ENCODE measurements around the gene TAS2R39.

The TAS2R39 gene

DNA sequence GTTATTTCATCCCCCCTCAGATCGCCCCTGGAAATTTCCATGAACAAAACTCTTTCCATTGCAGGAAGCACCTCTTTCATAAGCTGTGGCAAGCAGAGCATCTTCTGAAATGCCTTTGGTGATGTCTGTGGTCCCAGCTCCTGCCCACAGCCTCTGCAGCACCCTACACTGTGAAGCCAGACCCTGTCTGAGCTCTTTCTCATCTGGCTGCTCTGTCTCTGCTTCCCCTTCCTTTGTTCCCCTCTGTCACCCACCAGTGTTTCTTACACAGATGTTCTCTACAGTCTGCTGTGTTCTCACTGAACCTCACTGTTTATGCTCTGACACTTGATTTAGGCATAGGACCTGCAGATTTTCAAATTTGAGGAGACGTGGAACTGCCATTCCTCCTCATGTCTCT is 1.9 kb upstream of the TAS2R39 start:
- no peak overlapping the region for H3K4me3 ChIP-seq (ENCODE audit: low read depth, low read length, poor library complexity, severe bottlenecking)
- H3K27ac ChIP-seq (ENCODE audit: low read depth, low read length, poor library complexity, severe bottlenecking): no peak overlapping the region
- no peaks in the 10 kb centered on the region for H3K4me1 ChIP-seq (ENCODE audit: insufficient read depth, low read length, severe bottlenecking)
- TF ChIP-seq, protein P1, sequence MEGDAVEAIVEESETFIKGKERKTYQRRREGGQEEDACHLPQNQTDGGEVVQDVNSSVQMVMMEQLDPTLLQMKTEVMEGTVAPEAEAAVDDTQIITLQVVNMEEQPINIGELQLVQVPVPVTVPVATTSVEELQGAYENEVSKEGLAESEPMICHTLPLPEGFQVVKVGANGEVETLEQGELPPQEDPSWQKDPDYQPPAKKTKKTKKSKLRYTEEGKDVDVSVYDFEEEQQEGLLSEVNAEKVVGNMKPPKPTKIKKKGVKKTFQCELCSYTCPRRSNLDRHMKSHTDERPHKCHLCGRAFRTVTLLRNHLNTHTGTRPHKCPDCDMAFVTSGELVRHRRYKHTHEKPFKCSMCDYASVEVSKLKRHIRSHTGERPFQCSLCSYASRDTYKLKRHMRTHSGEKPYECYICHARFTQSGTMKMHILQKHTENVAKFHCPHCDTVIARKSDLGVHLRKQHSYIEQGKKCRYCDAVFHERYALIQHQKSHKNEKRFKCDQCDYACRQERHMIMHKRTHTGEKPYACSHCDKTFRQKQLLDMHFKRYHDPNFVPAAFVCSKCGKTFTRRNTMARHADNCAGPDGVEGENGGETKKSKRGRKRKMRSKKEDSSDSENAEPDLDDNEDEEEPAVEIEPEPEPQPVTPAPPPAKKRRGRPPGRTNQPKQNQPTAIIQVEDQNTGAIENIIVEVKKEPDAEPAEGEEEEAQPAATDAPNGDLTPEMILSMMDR (IDR thresholded peaks at IDR 0.05; ENCODE audit: low read length): no peak
- TF ChIP-seq EZH2 (IDR thresholded peaks at IDR 0.05; ENCODE audit: borderline replicate concordance, low read length): no peak
- H3K36me3 ChIP-seq (ENCODE audit: insufficient read depth, low read length): no peaks in the 10 kb centered on the region
- no peaks in the 10 kb centered on the region; the same call in 1 of the 2 replicates for H4K20me1 ChIP-seq (ENCODE audit: insufficient read depth, low read length)
- no peaks in the 10 kb centered on the region for H3F3A ChIP-seq (ENCODE audit: insufficient read depth, low read length)
- 0 out of 2 replicates have a peak, but pooled peaks cover 7% of the 10 kb centered on the region for H3K9me3 ChIP-seq (ENCODE audit: low read length)
- no peak overlapping the region for H3K9ac ChIP-seq (ENCODE audit: low read length)
- no peak overlapping the region for H2AFZ ChIP-seq (ENCODE audit: low read length)
- no peak overlapping the region for H3K4me2 ChIP-seq (ENCODE audit: low read length)
- 0 out of 2 replicates have a peak, but pooled peaks cover 2% of the 10 kb centered on the region for H3K9me2 ChIP-seq (ENCODE audit: low read depth, low read length)
- H3K27me3 ChIP-seq (ENCODE audit: insufficient read depth, low read length): no peaks in the 10 kb centered on the region
- H3K79me2 ChIP-seq (ENCODE audit: insufficient read depth, low read length): no peaks in the 10 kb centered on the region

DNA sequence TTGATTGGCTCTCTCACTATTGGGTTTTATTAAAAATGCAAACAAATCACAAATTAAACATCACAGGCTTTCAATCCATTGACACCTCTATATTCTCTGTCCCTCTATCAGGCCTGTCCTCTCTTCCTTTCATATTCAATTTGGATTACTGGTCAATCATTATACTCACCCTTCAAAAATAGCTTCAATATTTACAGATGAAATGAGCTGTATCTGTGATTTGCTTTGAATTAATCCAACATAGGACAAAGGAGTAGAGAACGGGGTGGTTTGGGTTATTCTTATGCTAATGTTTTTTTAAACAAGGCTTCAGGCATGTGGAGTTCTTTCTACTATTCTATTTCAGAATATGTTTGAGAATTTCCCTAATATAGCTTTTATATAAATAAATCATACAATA is 2.3 kb downstream of the TAS2R39 start:
- H3K4me1 ChIP-seq (ENCODE audit: insufficient read depth, low read length, severe bottlenecking): no peaks in the 10 kb centered on the region
- TF ChIP-seq EZH2 (IDR thresholded peaks at IDR 0.05; ENCODE audit: borderline replicate concordance, low read length): no peak
- TF ChIP-seq, protein P1 (IDR thresholded peaks at IDR 0.05; ENCODE audit: low read length): no peak
- H3K9ac ChIP-seq (ENCODE audit: low read length): no peak overlapping the region
- no peak overlapping the region for H3K4me3 ChIP-seq (ENCODE audit: low read depth, low read length, poor library complexity, severe bottlenecking)
- no peak overlapping the region for H3K4me2 ChIP-seq (ENCODE audit: low read length)
- no peaks in the 10 kb centered on the region for H3F3A ChIP-seq (ENCODE audit: insufficient read depth, low read length)
- no peaks in the 10 kb centered on the region for H3K79me2 ChIP-seq (ENCODE audit: insufficient read depth, low read length)
- no peak overlapping the region for H2AFZ ChIP-seq (ENCODE audit: low read length)
- no peaks in the 10 kb centered on the region for H3K36me3 ChIP-seq (ENCODE audit: insufficient read depth, low read length)
- H3K27me3 ChIP-seq (ENCODE audit: insufficient read depth, low read length): no peaks in the 10 kb centered on the region
- no peaks in the 10 kb centered on the region for H3K9me3 ChIP-seq (ENCODE audit: low read length)
- no peaks in the 10 kb centered on the region; the same call in 1 of the 2 replicates for H4K20me1 ChIP-seq (ENCODE audit: insufficient read depth, low read length)
- 0 out of 2 replicates have a peak, but pooled peaks cover 3% of the 10 kb centered on the region for H3K9me2 ChIP-seq (ENCODE audit: low read depth, low read length)
- H3K27ac ChIP-seq (ENCODE audit: low read depth, low read length, poor library complexity, severe bottlenecking): no peak overlapping the region

DNA sequence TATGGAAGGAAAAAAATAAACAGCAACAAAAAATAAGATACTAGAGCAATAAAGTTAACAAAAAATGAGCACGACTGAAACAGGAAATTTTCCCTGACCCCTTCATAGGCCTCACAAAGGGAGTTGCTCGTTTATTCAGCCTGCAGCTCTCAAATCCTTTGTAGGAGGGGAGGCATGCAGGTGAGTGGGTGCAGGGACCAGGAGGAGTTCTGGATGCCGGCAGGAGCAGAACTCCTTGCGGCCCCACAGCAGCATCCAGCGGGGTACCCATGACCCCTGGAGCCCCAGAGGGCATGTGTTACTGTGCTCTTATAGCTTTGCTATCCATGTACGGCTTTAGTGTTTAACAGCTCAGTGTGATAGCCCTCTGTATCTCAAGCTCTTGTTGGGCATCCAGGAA is 5.8 kb downstream of the TAS2R39 start:
- Histone ChIP-seq H3K4me3 (ENCODE audit: low read depth, low read length, poor library complexity, severe bottlenecking) (no peak overlapping the region), H3K9me2 (ENCODE audit: low read depth, low read length) (0 out of 2 replicates have a peak, but pooled peaks cover 3% of the 10 kb centered on the region), H3K27me3 (ENCODE audit: insufficient read depth, low read length) (no peaks in the 10 kb centered on the region), H3F3A (ENCODE audit: insufficient read depth, low read length) (no peaks in the 10 kb centered on the region), H4K20me1 (ENCODE audit: insufficient read depth, low read length) (no peaks in the 10 kb centered on the region), H3K36me3 (ENCODE audit: insufficient read depth, low read length) (no peaks in the 10 kb centered on the region), H2AFZ (ENCODE audit: low read length) (no peak overlapping the region), H3K9me3 (ENCODE audit: low read length) (no peaks in the 10 kb centered on the region), H3K9ac (ENCODE audit: low read length) (no peak overlapping the region), H3K4me2 (ENCODE audit: low read length) (no peak overlapping the region), H3K4me1 (ENCODE audit: insufficient read depth, low read length, severe bottlenecking) (no peaks in the 10 kb centered on the region), H3K27ac (ENCODE audit: low read depth, low read length, poor library complexity, severe bottlenecking) (no peak overlapping the region), H3K79me2 (ENCODE audit: insufficient read depth, low read length) (no peaks in the 10 kb centered on the region)
- TF ChIP-seq EZH2 (IDR thresholded peaks at IDR 0.05; ENCODE audit: borderline replicate concordance, low read length): no peak
- TF ChIP-seq, protein P1 (IDR thresholded peaks at IDR 0.05; ENCODE audit: low read length): no peak

Measured in OCI-LY1 (cell line).